ENCODE results near the gene GFPT2. TPM values are rescaled to one million over a fixed set of nuclear protein-coding genes. Genes with fewer than 3 reads are reported as not detected.
"Not testable (repeated sequence)": the region's sequence is repeated elsewhere in the genome, so short reads cannot be mapped to it uniquely, and the experiment has no call there.

Gene GFPT2
- polyA plus RNA-seq, 10 donors: 7.0 to 12.2 (median 10.0) TPM

DNA sequence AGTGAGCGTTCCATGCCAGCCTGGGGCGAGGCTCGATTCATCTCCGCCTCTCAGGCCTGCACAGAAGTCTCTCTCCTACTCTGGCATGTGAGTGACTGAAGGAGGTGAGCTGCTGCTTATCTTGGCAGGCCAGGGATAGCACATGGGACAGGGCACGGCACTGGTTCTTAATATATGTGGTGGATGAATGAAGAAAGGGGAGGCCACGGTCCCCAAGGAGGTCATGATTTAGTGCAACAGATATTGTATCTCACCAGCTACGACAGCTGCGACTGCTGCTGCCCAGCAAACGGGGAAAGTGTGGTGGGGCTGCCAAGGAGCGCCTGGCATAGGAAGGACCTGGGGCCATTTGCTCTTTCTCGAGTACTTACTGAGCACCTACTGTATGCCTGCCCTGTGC lies 41.9 kb downstream of the GFPT2 start:
- peak in 1 of 3 donors; percentile 31 for DNase-seq

DNA sequence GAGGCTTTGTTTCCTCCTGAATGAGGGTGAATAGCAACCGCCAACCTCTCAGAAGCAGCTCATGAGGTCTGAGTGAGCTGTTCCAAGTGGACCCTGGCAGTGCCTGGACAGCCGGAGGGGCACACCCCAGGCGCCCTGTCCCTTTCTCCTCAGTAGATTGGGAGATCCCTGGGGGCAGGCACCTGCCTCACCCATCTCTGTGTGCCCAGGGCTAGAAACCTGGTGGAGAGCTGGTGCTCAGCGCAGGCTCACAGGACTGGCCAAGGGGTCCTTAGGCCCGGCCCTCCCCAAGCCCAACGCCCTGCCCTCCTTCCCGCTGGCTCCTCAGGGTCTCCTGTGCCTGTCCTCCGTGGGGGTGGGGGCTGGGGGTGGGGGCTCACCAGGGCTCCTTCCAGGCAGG lies 46.3 kb downstream of the GFPT2 start:
- DNase-seq: no peak

DNA sequence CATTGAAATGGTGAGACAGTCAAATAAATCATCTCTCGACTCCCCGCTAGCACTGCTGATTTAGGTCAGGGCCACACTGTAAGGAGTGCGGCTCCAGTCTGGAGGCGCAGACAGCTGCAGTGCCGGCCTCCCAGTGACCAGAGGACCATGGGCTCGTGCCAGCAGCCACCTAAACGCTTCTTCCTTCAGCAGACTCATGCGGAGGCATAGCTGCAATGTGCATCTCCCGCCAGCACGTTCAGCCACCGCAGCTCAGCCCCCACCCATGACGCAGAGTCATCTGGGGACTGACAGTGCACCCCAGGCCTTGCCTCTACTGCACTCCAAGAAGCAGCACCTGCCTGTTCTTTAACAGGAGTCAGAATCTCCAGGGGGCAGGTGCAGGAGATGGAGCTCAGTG lies 47.7 kb downstream of the GFPT2 start:
- no peak for DNase-seq

DNA sequence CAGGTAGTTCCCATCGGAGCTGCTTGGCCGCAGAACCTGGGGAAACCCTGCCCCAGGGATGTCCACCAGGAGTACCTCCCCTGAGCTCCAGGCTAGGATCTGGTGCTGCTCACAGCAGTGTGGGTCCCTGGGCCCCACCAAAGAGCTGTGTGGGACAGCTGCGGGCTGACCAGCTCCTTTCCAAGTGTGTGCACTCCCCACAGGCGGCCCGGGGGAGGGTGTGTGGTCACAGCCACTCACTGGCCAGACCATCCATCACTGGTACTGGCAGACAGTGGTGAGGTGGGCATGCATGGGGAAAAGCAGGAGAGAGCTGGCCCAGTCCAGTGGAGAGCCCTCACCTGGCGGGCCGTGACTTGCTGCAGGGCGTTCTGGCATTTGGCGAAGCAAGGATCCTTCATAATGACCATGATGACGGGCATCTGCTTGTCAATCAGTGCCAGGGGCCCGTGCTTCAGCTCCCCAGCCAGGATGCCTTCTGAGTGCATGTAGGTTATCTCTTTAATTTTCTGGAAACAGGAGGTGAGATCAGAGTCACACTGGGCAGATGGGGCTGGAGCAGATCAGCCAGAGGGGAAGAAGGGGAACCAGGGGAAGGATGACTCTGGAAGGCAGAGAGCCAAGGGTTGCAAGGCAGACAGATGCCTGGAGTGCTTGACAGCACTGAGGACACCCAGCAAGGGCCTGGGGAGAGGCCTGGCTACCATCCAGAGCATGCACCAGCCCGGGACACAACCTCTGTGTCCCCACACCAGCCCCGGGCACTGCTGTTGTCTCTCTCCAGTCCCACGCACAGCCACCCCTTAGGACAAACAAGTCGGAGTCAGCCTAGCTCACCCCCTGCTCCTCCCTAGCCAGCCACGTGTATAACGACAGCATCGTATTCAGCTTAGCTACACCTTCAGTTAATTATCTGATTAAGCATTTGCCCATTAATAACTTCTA lies 48.4 kb downstream of the GFPT2 start:
- no peak for DNase-seq

DNA sequence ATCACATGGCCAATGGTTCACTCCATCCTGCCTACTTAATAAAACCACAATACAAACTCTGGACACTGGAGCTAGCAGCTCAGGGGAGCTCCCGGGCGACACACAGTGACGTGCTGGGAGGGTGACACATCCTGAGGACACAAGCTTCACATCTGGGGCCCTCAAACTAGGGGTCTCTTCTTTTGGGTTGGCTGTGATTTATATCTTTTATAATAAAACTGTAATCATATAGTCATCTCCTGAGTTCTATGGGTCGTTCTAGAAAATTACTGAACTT lies 49.2 kb downstream of the GFPT2 start:
- DNase-seq: no peak

DNA sequence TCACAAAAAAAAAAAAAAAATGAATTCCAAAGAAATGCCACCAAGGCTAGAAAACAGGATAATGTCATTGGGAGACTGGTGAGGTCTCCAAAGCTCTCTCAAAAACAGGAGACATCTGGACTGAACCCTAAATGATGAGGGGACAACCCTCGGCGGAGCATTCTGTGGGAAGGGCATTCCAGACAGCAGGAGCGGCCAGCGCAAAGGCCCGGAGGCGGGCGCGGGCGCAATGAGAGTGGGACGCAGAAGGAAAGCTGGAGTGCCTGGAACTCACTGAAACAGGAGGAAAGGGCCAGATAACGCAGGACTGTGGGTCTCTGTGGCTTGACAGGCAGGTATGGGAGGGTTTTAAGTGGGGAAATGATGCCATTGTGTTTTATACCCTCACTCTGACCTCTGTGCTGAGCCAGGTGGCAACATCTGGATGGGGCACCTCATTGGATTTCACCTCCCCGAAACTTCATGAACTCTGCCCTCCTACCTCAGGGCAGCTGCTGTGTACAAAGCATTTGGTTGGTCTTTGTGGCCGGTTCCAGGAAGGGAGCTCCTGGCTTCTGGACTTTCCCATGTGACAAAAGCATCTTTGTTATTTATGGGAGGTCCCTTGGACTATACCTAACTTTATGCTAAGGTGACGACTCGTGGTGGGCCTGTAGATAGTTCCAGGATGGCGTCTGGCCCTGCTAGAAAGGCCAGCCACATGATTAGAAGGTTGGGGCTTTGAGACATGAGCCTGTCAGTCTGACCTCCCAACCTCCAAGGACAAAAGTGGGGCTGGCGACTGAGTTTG lies 49.7 kb downstream of the GFPT2 start:
- no peak for DNase-seq

DNA sequence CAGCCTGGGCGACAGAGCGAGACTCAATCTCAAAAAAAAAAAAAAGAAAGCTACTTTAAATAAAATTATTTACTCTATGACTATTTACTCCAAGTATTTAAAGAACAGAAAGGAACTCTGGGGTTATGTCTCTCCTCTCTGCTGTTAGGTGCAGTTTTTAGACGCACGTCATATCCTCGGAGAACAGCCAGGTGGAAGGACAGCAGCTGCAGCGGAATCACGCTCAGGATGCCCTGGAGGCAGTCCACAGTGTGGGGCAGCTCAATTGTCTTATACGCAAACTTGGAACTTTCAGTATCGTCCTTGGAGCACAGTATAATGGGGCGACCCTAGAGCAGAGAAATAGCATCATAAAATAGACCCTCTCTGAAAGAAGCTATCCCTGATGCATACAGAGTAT lies 50.9 kb downstream of the GFPT2 start:
- no peak for DNase-seq

DNA sequence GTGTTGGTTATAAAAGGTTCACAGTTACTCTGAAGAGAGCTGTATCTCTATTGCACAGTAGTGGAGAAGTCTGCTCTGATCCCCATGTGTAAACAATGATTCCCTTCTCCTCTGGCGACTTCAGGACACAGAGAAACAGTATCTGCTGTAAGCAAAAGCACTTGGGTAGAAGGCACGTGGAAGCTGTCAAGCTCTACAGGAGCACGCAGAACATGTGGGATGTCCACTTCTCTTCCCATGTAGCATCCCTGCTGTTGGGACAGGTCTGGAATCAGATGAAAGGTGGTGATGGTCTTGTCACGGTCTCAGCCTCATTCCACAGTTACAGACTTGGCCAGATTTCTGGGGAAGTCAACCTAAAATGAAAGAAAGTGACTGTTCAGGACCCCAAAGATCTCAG lies 51.9 kb downstream of the GFPT2 start:
- no peak for DNase-seq

DNA sequence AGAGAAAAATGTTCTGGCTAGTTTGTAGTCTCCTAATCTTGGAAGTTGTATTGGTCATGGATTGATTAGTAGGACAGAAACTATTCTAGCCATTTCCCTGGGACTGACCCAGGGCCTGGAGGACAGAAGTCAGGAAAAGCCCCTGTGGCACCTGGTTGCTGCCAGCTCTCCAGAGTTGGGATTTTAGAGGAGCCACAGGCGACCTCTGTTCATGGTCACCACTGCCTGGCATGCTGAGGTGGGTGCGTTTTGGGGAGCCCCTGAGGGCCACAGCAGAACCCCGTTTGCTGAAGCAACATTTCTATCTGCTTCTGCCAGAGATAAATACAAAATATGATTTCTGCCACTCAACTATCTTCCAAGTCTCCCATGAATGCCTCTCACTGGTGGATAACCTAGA lies 53.6 kb downstream of the GFPT2 start:
- DNase-seq: no peak

DNA sequence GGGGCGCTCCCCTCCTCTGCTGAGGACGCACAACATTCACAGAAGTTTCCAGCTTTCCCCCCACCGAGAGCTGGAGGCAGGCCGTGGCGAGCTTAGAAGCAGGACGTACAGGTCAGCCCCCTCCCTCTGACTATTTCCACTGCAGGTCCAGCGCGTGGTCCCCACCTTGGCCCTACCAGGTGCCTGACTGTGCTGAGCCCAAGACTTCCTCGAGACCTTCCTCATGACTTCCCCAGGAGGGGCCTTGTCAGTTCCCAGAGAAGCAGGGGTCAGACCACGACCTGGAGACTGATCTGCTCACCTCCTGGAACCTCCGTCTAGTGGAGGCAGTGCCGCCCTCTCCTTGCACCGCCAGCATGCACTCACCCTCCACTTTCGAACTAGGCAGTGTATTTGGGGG lies 54.1 kb downstream of the GFPT2 start:
- not testable (repeated sequence) for DNase-seq

DNA sequence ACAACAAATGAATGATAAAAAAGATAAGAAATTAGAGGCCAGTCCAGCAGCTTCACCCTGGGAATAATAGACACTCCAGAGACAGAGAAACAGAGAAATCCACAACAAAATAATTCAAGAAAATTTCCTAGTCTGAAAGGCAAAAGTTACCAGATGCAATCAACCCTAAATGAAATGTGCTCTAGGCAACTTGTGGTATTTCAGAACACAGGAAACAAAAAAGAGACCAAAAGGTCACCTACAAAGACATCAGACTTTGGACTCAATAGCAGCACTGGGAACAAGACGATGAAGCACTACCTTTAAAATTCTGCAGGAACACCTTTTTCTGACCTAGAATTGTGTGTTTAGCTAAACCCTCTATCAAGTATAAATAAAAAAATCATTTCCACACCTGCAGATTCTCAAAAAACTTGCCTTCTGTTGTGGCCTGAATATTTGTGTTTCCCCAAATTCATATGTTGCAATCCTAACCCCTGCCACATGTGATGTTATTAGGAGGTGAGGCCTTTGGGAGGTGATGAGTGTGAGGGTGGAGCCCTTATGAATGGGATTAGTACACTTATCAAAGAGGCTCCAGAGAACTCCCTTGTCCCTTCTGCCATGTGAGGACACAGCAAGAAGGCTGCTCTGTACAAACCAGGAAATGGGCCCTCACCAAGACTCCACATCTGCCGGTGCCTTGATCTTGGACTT lies 55.4 kb downstream of the GFPT2 start:
- DNase-seq: no peak

DNA sequence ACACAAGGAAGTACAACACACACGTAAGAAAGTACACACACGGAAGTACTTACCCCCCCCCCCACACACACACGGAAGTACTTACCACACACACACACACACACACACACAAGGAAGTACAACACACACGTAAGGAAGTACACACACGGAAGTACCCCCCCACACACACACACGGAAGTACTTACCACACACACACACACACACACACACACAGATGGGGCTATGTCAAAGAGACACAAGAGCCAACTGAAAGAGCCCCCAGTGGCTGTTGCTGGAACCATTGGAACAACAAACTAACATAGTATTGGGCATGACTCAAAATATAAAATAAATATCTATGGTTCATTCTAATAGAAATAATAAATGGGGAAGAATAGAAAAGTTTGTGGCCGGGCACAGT lies 56.4 kb downstream of the GFPT2 start:
- DNase-seq: no peak

DNA sequence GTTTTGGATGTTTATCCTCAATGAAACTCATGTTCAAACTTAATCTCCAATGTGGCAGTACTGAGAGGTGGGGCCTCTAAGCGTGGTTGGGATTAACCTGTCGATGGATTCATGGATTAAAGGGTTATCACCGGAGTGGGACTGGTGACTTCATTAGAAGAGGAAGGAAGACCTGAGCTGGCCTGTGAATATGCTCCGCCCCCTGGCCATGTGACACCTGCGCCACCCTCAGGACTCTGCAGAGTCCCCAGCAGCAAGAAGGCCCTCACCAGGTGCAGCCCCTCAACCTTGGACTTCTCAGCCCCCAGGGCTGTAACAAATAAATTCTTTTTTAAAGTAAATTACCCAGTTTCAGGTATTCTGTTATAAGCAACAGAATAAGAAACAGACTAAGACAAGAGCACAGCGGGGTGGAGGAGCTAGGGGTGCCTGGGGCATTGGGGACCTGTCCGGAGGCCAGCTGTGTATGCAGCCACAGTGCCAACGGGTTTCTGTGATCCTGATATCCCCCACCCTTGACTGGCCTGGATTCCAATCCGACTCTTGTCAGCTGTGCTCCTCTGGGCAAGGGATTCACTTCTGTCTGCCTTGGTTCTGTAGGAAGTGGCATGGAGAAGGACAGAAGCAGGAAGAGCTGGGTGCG lies 58.1 kb downstream of the GFPT2 start:
- no peak for DNase-seq

DNA sequence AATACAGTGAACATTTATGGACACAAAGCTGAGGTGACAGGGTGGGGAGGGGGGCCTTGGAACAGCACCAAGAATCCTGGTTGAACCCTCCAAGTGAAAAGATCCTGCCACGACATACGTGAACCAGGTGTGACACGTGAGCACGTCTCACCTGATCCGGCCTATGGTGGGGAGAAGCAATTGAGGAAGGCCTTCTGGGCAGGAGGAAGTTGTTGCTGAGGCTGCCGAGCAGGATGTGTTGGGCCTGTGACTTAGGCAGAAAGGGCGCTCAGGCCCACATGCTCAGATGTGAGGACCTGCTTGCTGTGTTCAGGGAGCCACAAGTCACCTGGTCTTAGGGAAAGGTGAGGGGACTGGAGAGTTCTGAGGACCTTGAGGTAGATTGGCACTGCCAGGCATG lies 58.7 kb downstream of the GFPT2 start:
- DNase-seq: no peak

DNA sequence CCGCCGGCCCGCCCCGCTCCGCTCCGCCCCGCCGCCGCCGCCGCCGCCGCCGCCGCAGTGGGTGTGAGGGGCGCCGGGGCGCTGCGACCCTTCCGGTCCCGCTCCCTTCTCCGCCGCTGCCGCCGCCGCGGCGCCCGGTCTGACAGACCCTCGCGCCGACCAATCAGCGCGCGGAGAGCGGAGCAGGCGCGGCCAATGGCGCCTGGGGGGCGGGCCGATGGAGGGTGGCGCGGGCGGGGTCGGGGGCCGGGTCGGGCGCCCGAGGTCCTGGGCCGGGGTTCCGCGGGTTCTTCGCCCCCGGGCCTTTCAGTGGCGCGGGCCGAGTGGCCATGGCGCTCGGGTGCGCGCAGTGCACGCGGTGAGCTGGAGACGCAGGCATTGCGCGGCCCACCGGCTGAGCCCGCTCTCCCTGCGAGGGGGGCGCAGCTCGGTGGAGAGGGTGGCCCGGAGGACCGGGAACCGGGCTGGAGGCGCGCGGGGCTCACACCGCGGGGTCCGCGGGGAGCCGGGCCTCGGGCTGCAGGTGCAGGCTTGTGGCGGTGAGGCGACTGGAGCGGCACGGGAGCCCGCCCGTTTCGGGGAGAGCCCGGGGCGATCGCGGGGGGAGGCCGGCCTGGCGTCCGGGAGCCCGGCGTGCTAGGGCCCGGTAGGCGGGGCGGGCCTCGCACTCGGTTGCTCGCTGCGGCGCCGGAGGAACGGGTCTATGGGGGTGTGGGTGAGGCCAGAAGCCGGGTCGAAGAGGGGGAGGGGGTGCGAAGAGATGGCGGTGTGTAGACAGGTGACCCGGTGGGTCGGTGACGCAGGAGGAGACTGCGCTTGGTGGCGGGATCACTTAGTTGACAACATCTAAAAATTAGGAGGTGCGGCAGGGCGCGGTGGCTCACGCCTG lies 60.9 kb downstream of the GFPT2 start, which contains the start of gene MAPK9:
Gene MAPK9, minus strand, starts transcription at position 141 of the 889 bp plus-strand sequence. CDS start 11,522 bp downstream, outside the sequence.
- peak; percentile 81 to 95 (median 93) for DNase-seq

DNA sequence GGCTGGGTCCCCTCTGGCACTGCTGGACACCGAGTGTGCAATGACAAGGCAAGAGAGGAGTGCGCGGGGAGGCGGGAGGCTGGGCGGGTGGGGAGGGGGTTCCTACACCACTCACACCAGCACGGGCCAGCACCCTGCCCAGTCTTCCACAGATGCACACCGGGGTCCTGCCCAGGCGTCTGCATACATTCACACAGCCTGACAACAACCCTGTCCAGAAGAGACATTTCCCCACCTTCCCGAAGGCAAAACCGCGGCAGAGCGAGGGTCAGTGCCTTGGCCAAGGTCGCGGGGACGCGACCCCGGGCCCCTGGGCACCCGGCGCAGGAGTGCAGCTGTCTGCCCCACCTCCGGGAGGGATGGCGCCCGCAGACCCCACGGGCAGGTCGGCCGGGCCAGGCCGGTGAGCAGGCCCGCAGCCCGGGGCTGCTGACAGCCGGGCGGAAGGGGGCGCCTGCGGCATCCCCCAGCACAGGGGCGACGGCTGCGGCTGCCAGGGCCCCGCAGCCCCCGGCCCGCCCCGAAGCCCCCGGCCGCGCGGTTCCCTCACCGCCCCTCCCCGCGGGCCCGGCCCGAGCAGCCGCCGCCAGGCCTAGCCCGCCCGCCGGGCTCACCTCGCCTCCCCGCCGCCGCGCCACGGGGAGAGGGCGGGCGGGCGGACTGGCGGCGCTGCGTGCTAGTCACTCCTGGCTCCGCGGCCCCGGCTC lies 61.7 kb downstream of the GFPT2 start:
- DNase-seq: peak in 2 of 3 donors; percentile 32 to 51

DNA sequence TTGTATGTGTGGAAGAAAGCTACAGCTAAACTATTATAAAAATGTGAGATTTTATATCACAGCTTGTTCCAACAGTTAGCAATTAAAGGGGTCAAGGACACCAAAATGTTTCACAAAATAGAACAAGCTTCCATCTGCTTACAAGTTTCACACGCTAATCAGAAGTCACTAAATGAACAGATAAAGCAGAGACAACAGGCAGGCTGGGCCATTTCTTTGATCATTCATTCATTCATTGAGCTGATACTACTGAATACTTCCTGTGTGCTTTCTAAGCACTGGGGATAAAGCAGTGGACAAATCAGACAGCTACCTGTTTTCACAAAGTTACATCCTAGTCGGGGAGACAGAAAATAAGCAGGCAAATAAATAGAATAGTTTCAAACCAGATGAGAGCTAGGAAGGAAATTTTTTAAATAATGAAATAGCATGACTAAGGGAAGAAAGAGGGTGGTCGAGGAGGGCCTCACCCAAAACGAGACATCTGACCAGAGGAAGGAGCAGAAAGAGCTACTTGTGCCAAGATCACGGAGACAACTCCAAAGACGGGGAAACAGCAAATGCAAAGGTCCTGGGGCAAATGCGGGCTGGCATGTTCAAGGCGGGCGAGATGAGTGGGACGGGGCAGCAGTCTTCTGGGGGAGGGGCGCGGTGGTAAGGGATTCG lies 62.4 kb downstream of the GFPT2 start:
- DNase-seq: peak in 1 of 3 donors; percentile 20

DNA sequence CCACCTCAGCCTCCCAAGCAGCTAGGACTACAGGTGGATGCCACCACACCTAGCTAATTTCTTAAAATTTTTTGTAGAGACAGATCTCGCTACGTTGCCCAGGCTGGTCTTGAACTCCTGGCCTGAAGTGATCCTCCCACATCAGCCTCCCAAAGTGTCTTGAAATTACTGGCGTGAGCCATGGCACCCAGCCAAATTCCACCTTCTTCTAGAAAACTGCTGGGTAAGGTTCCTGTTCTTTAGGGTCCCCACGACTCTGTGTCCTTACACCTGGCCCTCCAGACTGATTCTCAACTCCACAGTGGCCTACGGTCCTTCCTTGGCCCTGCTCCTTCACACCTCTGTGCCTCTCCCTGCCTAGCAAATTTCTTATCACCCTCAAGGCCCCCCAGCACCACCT lies 63.2 kb downstream of the GFPT2 start:
- DNase-seq: no peak

DNA sequence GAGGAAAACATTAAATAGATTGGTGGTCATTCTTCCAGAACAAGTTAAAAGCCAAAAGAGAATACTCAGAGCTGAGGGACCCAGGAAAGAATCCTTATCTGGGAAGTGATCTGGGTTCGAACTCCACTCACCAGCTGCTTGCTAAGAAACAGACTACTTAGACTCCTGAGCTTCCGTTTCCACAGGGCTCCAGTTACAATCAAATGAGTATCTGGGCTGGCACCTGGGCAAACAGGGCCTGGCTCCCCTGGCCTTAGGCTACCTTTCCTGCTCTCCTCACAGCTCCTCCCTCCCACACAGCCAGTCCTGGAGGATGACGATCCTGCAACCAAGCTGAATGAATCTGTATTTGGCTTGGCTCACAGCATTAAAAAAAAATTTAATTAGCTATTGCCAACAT lies 63.7 kb downstream of the GFPT2 start:
- no peak for DNase-seq

DNA sequence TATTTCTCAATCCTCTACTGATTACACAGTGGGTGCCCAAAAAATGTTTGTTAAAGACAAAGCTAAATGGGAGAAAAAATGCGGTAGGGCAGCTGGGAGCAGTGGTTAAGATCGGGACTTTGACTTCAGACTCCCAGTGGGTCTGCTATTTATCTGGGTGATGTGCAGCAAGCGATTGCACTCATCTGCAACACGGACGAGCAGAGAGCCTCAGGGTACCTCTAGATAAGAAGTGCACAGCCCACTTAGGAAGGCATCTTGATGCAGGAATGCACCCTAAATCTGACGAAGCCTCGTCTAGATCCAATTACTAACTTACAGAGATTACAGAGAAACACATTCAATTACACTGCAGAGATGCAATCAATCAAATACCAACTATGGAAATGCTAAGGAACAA lies 65.3 kb downstream of the GFPT2 start:
- DNase-seq: no peak

Measured in muscle of back (tissue), 11 donors.